GM12891 (cell line): ENCODE measurements around the gene MIOX.

Experiments
- POLR2A ChIP-seq: IDR thresholded peaks from 2 replicates; pipeline ENCODE4 v1.6.1; 2011; ENCODE audit warnings: low read depth, low read length, control low read depth
- POLR2AphosphoS5 ChIP-seq: IDR thresholded peaks from 2 replicates; pipeline ENCODE4 v1.6.1; 2011; ENCODE audit warnings: low read depth, low read length, control low read depth
- POU2F2 ChIP-seq: IDR thresholded peaks from 2 replicates; pipeline ENCODE4 v1.6.1; 2011; ENCODE audit warnings: low read depth, mild to moderate bottlenecking, control low read depth, low read length, moderate library complexity
- TAF1 ChIP-seq: IDR thresholded peaks from 2 replicates; pipeline ENCODE4 v1.6.1; 2011; ENCODE audit warnings: low read depth, low read length, control low read depth

GRCh38 chr22:50444663-50445062, 42.0 kb upstream of the MIOX start:
- TF ChIP-seq POLR2AphosphoS5 = no peak
- no peak for TF ChIP-seq POU2F2
- no peak for TF ChIP-seq POLR2A
- no peak for TF ChIP-seq TAF1
